Measurements from ENCODE around the gene SOX8.
A peak's percentile ranks its signal among the peaks of the same experiment; 100 is the strongest.

SOX8 gene

GRCh38 chr16:989354-989814 is 7.8 kb downstream of the SOX8 start:
- no peak for DNase-seq

GRCh38 chr16:990516-991291 is 9.1 kb downstream of the SOX8 start:
- DNase-seq: no peak

GRCh38 chr16:991345-991744 is 9.8 kb downstream of the SOX8 start:
- DNase-seq: no peak

- no peak for DNase-seq
Measured at GRCh38 chr16:991773-992172, 10.2 kb downstream of the SOX8 start.

DNA sequence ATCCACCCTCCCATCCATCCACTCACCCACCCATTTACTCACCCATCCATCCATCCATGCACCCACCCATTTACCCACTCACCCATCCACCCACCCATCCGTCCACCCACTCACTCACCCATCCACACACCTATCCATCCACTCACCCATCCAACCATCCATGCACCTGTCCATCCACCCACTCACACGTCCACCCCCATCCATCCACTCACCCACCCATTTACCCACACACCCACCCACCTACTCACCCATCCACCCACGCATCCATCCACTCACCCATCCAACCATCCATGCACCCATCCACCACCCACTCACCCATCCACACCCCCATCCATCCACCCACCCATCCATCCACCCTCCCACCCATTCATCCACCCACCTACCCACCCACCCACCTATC is 12.2 kb downstream of the SOX8 start:
- no peak for DNase-seq

- DNase-seq: no peak
Measured at GRCh38 chr16:995087-995486, 13.5 kb downstream of the SOX8 start.

DNA sequence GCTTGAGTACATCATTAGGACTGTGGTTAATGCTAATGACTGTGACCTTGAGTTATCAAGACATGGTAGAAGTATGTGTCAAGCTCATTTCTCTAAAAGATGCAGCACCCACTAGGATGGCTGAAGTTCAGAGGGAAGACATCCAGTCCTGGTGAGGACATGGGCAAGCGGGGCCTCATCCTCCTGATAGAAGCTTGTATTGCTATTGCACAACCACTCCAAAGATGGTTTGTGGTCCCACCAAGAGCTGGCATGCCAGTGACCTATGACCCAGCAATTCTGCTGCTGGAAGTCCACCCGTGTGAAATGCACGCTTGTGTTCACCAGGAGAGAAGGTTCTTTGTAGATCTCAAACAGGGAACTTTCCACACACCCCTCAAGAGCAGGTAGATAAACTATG is 14.2 kb downstream of the SOX8 start:
- no peak for DNase-seq

GRCh38 chr16:996681-997080 is 15.1 kb downstream of the SOX8 start:
- DNase-seq: no peak

DNA sequence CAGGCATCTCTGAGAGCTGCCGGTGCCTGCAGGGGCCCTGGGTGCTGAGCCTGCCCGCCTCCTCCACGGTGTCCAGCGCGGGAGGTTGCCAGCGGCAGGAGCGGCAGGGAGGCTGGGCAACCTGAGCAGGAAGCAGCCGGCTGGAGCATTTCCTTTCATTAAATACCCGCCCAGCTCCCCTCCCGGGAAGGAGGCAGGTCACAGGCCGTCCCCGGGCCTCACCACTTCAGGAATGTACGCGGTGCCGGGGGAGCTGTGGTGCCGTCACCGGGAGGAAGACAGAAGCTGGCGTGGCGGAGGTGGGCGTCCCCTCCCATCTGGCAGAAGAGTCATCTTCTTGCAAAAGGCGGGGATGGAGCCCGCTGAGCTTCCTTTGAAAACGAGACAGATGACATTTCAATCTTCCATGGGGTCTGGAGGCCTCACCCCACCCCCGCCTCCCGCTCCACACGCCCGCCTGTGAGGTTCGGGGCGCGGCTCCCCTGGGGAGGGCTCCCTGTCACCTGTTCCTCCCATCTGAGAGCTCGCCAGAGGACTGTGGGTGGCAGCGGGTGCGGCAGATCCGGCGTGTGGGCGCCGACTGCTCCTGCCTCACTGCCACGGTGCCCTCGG is 16.0 kb downstream of the SOX8 start:
- DNase-seq: peak; percentile 9

- DNase-seq: no peak
Measured at GRCh38 chr16:998211-998610, 16.6 kb downstream of the SOX8 start.

DNA sequence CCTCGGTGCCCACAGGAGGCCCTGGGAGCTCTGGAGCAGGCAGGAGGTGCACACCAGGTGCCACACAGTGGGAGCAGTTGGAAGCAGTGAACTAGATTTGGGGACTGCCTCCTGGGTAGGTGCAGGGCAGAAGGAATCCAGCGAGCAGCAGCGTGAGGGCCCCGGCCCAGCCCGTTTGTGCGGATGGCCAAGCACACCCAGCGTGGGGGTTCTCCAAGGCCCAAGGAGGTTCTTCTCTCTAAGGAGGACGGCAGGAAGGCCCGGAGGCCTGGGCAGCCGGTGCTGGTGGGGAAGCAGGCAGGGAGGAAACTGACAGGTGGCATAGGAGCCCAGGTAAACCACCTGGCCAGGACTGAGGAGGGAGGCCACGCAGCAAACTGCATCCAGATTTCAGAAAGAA is 17.0 kb downstream of the SOX8 start:
- DNase-seq: no peak

GRCh38 chr16:999677-1000076 is 18.1 kb downstream of the SOX8 start:
- DNase-seq: no peak

DNA sequence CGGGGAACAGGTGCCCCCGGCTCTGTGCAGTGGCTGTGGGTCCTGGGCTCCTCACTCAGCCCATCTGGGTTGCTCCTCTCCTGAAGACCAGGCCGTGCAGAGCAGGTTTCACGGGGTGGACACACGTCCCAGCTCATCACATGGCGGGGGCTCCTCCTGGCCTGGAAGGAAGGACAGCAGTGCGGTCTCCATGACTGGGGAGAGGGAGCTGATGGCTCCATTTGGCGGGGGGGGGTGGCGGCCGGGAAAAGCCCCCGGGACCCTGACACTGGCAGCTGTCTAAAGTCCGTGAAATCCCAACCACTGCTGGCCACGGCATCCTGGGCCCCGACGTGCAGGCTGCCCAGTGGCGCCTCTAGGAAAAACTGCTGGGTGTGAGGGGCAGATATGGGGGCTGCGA is 19.0 kb downstream of the SOX8 start:
- DNase-seq: no peak

- no peak for DNase-seq
Measured at GRCh38 chr16:1001096-1001495, 19.5 kb downstream of the SOX8 start.

DNA sequence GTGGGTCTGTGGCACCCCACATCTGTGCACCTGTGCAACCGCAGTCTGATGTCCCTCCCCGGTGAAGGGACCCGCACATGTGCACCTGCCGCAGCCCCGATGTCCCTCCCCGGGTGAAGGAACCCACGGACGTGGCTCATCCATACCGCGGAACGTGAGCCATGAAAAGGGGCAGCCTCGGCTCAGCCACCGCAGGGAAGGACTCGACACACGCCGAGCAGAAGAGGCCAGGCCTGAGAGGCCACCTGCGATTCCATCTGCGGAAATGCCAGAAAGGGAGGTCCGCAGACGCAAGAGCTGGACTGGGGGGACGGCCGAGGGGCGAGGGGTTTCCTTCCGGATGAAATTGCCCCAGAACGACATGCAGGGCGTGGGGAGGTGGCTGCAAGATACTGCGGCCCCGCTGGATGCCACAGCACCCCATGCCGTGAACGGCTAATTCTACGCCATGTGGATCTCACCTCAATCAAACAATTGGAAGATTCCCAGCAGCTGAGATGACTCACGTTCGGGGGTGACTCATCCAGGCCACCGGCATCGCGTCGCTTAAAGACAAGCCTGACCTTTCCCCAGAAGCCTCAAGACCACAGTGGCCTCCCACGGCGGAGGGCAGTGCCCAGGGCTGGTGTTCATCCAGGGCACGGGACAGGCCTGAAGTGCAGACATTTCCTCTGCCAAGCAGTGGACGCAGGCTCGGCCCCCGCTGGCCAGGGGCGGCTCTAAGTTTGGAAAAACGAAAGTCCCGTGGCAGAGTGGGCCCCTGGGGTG is 21.0 kb downstream of the SOX8 start:
- peak; percentile 70 for DNase-seq

- peak; percentile 70 for DNase-seq
Measured at GRCh38 chr16:1003391-1004347, 22.1 kb downstream of the SOX8 start.

DNA sequence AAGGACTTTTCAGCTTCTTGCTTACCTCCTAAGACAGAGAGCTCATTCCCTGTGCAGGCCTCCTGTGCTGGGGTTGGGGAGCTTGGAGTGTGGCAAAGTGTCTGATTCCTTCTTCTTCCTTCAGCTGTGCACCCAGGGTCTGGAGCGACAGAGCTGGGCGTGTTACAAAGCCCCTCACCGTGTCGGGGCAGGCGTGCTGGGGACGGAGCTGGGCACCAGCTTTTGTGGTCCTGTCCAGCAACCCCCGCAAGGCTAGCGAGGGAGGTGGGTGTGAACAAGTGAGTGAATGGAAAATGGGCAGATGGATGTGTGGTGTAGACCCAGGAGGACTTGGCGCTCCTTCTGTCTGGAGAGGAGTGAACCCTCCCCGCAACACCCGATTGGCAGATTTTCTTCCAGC is 23.7 kb downstream of the SOX8 start:
- DNase-seq: no peak

GRCh38 chr16:1006781-1007180 is 25.2 kb downstream of the SOX8 start:
- no peak for DNase-seq

GRCh38 chr16:1007284-1007850 is 25.8 kb downstream of the SOX8 start:
- DNase-seq: no peak

DNA sequence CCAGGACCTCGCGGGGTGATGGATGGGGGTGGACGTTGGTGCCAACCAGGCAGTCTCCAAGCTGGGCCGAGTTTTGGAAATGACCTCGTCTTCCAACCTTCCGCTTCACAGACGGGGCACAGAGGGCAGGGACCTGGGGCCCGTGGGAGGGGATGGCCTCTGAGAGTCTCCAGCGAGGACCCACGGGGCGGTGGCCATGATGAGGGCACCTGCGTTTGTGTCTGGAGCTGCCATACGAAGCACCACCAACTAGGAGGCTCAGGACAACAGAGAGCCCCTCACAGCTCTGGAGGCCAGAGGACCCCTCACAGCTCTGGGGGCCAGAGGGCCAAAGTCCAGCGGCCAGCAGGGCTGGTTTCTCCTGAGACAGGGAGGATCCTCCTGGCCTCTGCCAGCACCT is 26.5 kb downstream of the SOX8 start:
- DNase-seq: no peak

GRCh38 chr16:1009358-1010150 is 28.0 kb downstream of the SOX8 start:
- DNase-seq: no peak

- no peak for DNase-seq
Measured at GRCh38 chr16:1010251-1010650, 28.7 kb downstream of the SOX8 start.
